NCI-H2107 (cell line): ENCODE measurements around the gene CWC15.
"Not testable (repeated sequence)": the region's sequence is repeated elsewhere in the genome, so short reads cannot be mapped to it uniquely, and the experiment has no call there.

Experiments used
- DNase-seq: peaks from one replicate; lab custom pipeline; 2025; lab: John Stamatoyannopoulos, UW

The CWC15 gene

GRCh38 chr11:94954753-94955152 lies 18.6 kb downstream of the CWC15 start:
- no peak for DNase-seq

- no peak for DNase-seq
Observed at GRCh38 chr11:94948070-94948617, 25.2 kb downstream of the CWC15 start.

- no peak for DNase-seq
Observed at GRCh38 chr11:94946812-94947211, 26.5 kb downstream of the CWC15 start.

GRCh38 chr11:94941131-94941530 lies 32.2 kb downstream of the CWC15 start:
- DNase-seq: no peak

GRCh38 chr11:94939346-94939745 lies 34.0 kb downstream of the CWC15 start:
- no peak for DNase-seq

- DNase-seq: no peak
Observed at GRCh38 chr11:94938095-94939055, 35.0 kb downstream of the CWC15 start.

- DNase-seq: no peak
Observed at GRCh38 chr11:94934846-94935245, 38.5 kb downstream of the CWC15 start.

DNA sequence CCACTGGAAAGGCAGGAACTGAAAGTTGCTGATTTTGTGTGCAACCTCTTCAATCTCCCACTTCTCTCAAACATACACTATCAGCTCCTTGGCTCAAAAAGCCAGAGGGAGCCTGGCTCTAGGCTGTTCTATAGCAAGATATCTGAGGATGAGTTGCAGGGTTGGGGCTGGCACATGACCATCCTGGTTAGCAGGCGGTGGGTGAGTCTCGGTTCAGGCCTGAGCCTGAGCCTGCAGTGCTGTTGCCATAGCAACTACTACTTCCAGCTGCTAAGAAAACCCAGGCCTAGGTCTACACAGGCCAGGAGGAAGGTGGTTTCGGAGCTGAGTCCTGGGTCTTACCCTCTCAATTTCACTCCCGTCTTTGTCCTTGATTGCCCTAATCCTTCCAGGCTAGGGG lies 39.0 kb downstream of the CWC15 start:
- DNase-seq: no peak

DNA sequence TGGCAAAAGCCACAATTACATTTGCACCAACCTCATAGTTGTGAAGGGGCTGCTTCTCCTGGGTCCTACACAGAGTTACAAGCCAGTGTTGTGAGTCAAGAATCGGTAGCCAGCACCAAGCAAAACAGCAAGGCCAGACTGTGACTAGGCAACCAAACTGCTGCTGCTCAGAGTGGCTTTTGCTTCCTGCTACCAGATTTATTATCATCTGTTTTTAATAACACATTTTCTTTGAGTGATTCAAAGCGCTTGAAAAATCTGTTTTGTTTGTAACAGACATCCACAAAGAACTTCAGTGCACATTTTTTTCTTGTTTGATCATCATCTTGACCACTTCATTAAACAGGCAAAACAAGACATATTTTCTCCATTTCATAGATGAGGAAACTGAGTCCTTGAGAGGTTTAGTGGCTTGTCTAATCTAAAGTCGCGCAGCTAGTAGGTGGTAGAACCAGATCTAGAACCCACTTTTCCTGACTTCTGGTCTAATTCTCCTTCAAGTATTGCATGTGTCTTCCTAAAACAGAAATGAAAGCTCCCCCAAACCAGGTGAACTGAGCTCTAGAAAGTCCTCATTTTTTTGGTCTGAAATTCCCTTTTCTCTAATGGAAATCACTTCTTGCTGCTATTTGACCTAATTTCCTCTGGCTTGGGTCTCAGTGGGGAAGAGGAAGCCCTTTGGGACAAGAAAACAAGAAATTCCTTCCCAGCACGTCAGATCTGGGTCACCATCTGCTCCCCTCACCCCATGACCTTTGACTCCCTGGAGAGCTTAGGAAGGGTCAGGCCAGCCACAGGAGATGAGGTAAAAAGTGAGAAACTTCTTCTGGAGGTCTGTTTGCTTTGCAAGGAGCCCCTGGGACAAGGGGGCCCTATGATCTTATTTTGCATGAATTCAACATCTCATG lies 39.9 kb downstream of the CWC15 start:
- no peak for DNase-seq

DNA sequence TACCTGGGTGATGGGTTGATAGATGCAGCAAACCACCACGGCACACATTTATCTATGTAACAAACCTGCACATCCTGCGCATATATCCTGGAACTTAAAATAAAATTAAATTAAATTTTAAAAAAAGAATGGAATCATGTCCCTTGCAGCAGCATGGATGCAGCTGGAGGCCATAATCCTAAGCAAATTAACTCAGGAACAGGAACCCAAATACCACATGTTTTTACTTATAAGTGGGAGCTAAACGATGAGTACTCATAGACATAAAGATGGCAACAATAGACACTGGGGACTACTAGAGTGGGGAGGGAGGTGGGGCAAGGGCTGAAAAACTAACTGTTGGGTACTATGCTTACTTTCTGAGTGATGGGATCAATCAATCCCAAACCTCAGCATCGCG lies 40.9 kb downstream of the CWC15 start:
- DNase-seq: no peak

- not testable (repeated sequence) for DNase-seq
Observed at GRCh38 chr11:94932072-94932471, 41.3 kb downstream of the CWC15 start.

DNA sequence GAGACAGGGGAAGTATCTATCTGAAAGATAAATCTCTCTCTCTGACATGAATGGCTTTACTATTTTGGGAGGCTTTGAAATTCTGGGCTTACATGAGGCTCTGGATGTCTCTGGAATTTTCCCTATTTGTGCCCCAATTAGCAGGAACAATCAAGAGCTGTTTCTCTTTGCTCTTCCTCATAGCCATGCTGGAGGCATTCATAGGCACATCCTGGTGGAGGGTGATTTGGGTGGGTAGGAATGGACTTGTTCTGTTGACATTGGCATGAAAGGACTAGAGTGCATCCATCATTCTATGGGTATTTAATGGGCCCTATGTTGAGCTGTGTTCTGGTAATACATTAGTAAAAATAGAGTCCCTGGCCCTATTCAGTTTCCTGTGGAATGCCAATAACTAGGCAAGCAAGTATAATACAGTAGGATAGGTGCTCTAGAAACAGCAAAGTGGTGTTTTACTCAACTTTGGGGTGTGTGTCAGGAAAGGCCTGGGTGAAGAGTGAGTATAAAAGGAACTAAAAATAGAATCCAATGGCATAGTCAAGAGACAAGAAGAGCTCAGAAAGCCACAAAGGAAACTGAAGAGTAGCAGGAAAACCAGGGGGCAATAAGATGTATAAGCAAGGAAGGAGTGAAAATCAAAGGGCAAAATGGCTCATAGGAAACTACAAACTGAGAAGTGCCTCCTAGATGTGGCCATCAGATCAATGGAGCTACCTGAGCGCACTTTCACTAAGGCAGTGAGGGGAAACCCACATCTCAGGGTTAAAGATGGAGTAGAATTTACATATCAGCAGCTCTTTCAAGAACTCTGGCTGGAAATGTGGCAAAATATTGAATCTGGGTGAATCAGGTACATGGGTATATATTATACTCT lies 45.0 kb downstream of the CWC15 start:
- no peak for DNase-seq

- no peak for DNase-seq
Observed at GRCh38 chr11:94926698-94927237, 46.6 kb downstream of the CWC15 start.

DNA sequence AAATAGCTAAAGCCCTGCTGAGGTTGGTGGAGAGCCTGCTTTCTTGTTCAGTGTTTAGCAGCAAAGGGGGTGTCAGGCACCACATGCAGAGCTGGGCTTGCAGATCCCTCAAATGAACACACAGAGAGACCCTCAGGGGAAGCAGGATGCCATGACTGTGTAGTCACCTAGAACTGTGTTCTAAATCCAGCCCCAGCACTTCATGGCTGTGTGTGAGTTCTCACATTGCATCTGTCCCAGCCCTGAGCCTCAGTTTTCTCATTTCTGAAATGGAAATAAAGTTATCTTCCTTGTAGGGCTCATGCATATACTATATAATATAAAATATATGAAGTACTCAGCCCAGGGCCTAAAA lies 47.1 kb downstream of the CWC15 start:
- DNase-seq: no peak

DNA sequence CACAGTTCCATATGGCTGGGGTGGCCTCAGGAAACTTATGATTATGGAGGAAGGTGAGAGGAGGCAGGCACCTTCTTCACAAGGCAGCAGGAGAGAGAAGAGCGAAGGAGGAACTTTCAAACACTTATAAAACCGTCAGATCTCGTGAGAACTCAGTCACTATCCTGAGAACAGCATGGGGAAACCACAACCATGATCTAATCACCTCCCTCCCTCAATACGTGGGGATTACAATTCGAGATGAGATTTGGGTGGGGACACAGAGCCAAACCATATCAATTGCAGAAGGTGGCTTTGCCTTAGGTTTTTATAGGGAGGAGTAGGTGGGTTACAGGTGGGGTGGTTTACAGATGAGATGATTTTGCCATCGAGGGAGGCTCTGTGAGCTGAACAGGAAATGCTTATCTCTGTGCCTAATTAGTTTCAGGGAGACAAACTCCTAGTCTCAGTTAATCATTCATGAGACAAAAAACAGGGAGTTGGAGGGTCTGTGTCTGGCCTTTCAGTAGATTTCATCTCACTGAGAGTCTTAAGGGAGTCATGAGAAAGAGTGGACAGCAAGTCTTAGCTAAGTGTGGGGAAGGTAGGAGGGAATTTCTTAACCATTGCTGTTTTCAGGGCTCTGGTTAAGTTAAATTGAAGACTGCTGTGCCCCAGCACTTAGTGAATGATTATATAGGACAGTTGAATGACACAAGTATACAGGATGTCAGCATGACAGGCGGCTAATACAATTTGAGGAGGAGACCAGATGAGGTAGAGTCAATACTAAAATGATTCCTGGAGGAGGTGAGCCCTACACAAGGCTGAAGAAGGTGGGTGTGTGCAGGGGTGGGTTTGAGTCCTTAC lies 47.7 kb downstream of the CWC15 start:
- DNase-seq: no peak

DNA sequence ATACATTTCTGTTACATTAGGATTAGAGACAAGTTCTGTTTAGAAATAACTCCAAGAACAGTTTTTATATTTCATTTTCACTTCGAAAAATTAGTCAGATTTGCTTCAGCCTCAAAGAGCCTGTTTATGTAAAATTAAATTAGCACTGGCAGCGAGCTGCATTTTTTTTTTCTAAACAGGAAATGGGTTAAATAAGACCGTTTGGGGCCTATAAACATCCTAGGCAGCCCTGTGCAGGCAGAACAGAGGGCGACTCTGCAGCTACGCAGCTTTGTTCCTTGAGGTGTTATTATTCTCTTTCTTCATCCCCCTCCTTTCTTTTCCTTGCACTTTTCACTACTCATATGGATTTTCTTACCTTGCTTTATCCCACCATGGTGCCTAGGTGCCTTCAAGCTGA lies 48.7 kb downstream of the CWC15 start:
- no peak for DNase-seq

GRCh38 chr11:94924171-94924572 lies 49.2 kb downstream of the CWC15 start:
- DNase-seq: no peak

- no peak for DNase-seq
Observed at GRCh38 chr11:94923004-94923334, 50.4 kb downstream of the CWC15 start.

GRCh38 chr11:94922321-94923003 lies 50.9 kb downstream of the CWC15 start:
- no peak for DNase-seq

DNA sequence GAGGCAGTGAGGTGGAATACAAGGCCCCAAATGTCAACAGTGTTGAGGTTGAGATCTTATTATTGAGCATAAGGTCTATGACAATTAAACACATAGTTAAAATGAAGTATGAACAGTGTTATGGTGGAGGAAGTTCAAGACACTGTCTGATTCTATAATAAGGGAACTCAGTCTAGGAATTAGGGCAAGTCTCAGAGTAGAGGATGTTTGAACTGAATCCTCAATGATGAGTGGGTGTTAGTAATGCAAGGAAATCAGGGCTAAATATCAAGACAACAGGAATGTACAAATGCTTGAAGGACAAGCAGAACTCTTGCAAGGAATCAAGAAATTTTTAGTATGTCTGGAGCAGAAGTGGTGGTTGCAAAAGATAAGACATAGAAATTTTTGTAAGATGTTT lies 53.0 kb downstream of the CWC15 start:
- DNase-seq: no peak
